Karpas-422 (cell line): ENCODE measurements around the gene ZNF654. TPM values are rescaled to one million over a fixed set of nuclear protein-coding genes. Genes with fewer than 3 reads are reported as not detected.
"Not testable (repeated sequence)": the region's sequence is repeated elsewhere in the genome, so short reads cannot be mapped to it uniquely, and the experiment has no call there.

Experiments
- DNase-seq: peaks from one replicate; pipeline ENCODE4 v3.0.0-alpha.2; 2015
- H2AFZ ChIP-seq: fragments of 200-600 bp; sonication (generic); 2 replicates; pipeline ENCODE4 v1.6.1; 2014; ENCODE audit warnings: antibody characterized with exemption, low read length, mixed read lengths
- H3K27ac ChIP-seq: fragments of 200-600 bp; sonication (generic); 2 replicates; pipeline ENCODE4 v1.5.1; 2014; ENCODE audit warnings: mild to moderate bottlenecking, low read length, moderate library complexity
- H3K27me3 ChIP-seq: fragments of 200-600 bp; sonication (generic); 2 replicates; pipeline ENCODE4 v1.6.1; 2014; ENCODE audit warnings: low read length, mixed read lengths
- H3K36me3 ChIP-seq: fragments of 200-600 bp; sonication (generic); 2 replicates; pipeline ENCODE4 v1.6.1; 2014; ENCODE audit warnings: low read length, mixed read lengths; ENCODE audit not compliant: insufficient read depth
- H3K4me1 ChIP-seq: fragments of 200-600 bp; sonication (generic); 2 replicates; pipeline ENCODE4 v1.6.1; 2014; ENCODE audit warnings: mild to moderate bottlenecking, low read length, mixed read lengths
- H3K4me2 ChIP-seq: fragments of 200-600 bp; sonication (generic); 2 replicates; pipeline ENCODE4 v1.6.1; 2014; ENCODE audit warnings: low read length, low read depth, mild to moderate bottlenecking; ENCODE audit not compliant: poor library complexity, severe bottlenecking
- H3K4me3 ChIP-seq: fragments of 200-600 bp; sonication (generic); 2 replicates; pipeline ENCODE4 v1.5.1; 2014; ENCODE audit warnings: mild to moderate bottlenecking, antibody characterized with exemption, low read length, mixed read lengths
- H3K79me2 ChIP-seq: fragments of 200-600 bp; sonication (generic); 2 replicates; pipeline ENCODE4 v1.6.1; 2014; ENCODE audit warnings: mild to moderate bottlenecking, low read length, mixed read lengths
- H3K9ac ChIP-seq: fragments of 200-600 bp; sonication (generic); 2 replicates; pipeline ENCODE4 v1.6.0; 2014; ENCODE audit warnings: low read length
- H3K9me2 ChIP-seq: fragments of 200-600 bp; sonication (generic), shearing (Covaris generic); replicated peaks from 2 replicates; pipeline ENCODE4 v1.6.0; 2014; ENCODE audit warnings: mild to moderate bottlenecking, low read length, moderate library complexity; ENCODE audit not compliant: insufficient read depth
- H3K9me3 ChIP-seq: fragments of 300-700, 200-600 bp; sonication (generic); 2 replicates; pipeline ENCODE4 v1.6.1; 2014; ENCODE audit warnings: low read length, mixed read lengths
- H4K20me1 ChIP-seq: fragments of 200-600 bp; sonication (generic); 2 replicates; pipeline ENCODE4 v1.6.1; 2014; ENCODE audit warnings: mild to moderate bottlenecking, antibody characterized with exemption, low read length, low read depth; ENCODE audit not compliant: insufficient read depth
- total RNA-seq: library from RNA; depleted of rRNA; stranded (reverse); fragments of >200 nt; shearing (Covaris generic); gene quantifications from 2 replicates; pipeline ENCODE4 v1.2.3, GENCODE V29; 2014; ENCODE audit warnings: low replicate concordance; rRNA removed

ZNF654 gene
- 12.4 and 30.5 TPM in 2 replicates for total RNA-seq

GRCh38 chr3:88058581-88059379 lies at the start of gene ZNF654, which contains the start of gene CGGBP1:
TSS of gene ZNF654 (plus strand) at chr3:88059255. CDS start at chr3:88059320, 65 bp downstream.
TSS of gene CGGBP1 (minus strand) at chr3:88059005. CDS start at chr3:88055976, 3,029 bp downstream.
- Histone ChIP-seq H3K4me1 (peaks cover 34% of the 10 kb centered on the region), H3K27me3 (no peaks in the 10 kb centered on the region), H3K9me2 (no peaks in the 10 kb centered on the region), H3K9ac (peak within 1 kb of the TSS; percentile 93), H3K36me3 (peaks cover 33% of the 10 kb centered on the region), H3K9me3 (no peaks in the 10 kb centered on the region; the same call in 1 of the 2 replicates), H3K79me2 (peaks cover 63% of the 10 kb centered on the region), H3K4me3 (peak within 1 kb of the TSS; percentile 93), H3K27ac (peak within 1 kb of the TSS; percentile 68), H2AFZ (peak within 1 kb of the TSS; percentile 61; the same call in 1 of the 2 replicates), H3K4me2 (peak within 1 kb of the TSS; percentile 87), H4K20me1 (peaks cover 25% of the 10 kb centered on the region; the same call in 1 of the 2 replicates)
- peak; percentile 99 for DNase-seq

- H3K36me3 ChIP-seq = no peaks in the 10 kb centered on the region
- no peak overlapping the region for H3K4me2 ChIP-seq
- no peak for DNase-seq
- H3K9me3 ChIP-seq = no peaks in the 10 kb centered on the region
- H4K20me1 ChIP-seq = no peaks in the 10 kb centered on the region
- H2AFZ ChIP-seq = no peak overlapping the region
- no peaks in the 10 kb centered on the region for H3K79me2 ChIP-seq
- H3K4me1 ChIP-seq = peaks cover 9% of the 10 kb centered on the region
- no peak overlapping the region for H3K9ac ChIP-seq
- H3K27me3 ChIP-seq = no peaks in the 10 kb centered on the region
- no peak overlapping the region for H3K4me3 ChIP-seq
- H3K27ac ChIP-seq = no peak overlapping the region
- H3K9me2 ChIP-seq = no peaks in the 10 kb centered on the region
Measured at GRCh38 chr3:88010810-88011209, 48.2 kb upstream of the ZNF654 start.

DNA sequence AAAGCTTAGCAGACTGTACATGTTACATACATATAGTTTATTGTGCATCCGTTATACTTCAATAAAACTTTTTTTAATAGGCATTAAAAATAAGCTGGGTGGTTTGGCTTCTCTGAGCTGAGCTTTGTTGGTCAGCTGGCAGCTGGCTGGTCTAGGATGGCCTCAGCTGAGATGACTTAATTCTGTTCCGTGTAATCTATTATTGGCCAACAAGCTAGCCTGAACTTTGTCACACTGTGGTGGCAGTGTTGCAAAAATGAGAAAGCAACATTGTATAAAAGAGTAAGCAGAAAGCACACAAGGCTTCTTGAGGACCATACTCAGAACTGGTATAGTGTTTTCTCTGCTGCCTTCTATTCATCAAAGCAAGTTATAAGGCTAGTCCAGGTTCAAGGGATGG lies 45.5 kb upstream of the ZNF654 start:
- Histone ChIP-seq H3K9ac (no peak overlapping the region), H3K27me3 (no peaks in the 10 kb centered on the region), H3K4me3 (no peak overlapping the region), H3K79me2 (no peaks in the 10 kb centered on the region), H3K4me2 (no peak overlapping the region), H4K20me1 (no peaks in the 10 kb centered on the region), H3K36me3 (no peaks in the 10 kb centered on the region), H3K9me2 (no peaks in the 10 kb centered on the region), H3K9me3 (no peaks in the 10 kb centered on the region), H2AFZ (no peak overlapping the region), H3K4me1 (peaks cover 7% of the 10 kb centered on the region), H3K27ac (no peak overlapping the region)
- DNase-seq = no peak

- not testable (repeated sequence) for H3K79me2 ChIP-seq, H3K27me3 ChIP-seq, H2AFZ ChIP-seq, DNase-seq, H3K9ac ChIP-seq, H3K4me3 ChIP-seq, H3K36me3 ChIP-seq, H3K4me2 ChIP-seq, H3K27ac ChIP-seq, H3K9me2 ChIP-seq, H3K9me3 ChIP-seq, H3K4me1 ChIP-seq, H4K20me1 ChIP-seq
Measured at GRCh38 chr3:88015656-88016055, 43.4 kb upstream of the ZNF654 start.

DNA sequence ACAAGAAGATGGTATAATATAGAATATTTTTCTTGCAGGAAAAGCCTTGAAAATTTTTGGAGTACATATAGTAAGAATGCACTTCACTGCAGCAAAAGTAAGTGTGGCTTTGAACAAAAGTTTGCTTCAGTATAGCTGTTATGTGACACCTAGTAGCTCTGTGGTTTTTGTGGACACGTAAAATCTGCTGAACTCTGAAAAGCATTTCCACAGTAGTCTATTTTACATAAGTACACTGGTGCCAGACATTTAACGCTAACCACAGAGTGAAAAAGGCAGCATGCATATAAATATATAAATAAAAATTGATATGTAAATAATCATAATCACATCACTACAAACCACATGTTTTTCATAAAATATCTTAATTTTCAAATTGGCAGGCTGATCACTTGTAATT lies 40.0 kb upstream of the ZNF654 start:
- Histone ChIP-seq H3K79me2 (no peaks in the 10 kb centered on the region), H2AFZ (no peak overlapping the region), H3K9me2 (no peaks in the 10 kb centered on the region), H3K27me3 (no peaks in the 10 kb centered on the region), H3K4me3 (no peak overlapping the region), H3K4me1 (no peaks in the 10 kb centered on the region), H3K9me3 (no peaks in the 10 kb centered on the region), H3K27ac (no peak overlapping the region), H3K36me3 (no peaks in the 10 kb centered on the region), H3K4me2 (no peak overlapping the region), H3K9ac (no peak overlapping the region), H4K20me1 (no peaks in the 10 kb centered on the region)
- no peak for DNase-seq

DNA sequence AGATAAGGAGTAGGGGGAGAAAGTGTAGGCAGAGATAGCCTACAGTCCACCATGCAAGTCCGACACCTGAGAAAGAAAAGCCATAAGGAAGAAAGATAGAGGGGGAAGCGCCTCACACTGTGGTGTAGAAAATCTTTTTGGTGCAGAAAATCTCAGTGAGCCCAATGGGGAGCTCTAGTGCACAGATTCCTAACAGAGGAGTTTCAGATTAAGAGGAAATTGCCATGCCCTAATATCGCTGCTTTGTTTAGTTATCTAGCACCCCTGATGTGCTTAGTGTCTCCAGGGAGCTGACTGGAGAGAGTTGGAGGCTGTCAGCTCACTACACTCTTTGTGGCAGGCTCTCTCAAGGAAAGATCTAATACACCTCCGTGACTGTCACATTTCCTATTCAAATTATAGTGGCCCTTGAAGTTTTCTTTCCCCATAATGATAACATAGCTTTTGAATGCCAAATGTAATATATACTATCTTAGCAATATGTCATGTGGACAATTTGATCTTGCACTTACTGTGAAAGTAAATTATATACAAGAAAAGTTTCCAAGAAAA lies 34.0 kb upstream of the ZNF654 start:
- H3K4me2 ChIP-seq = peak overlapping the region; percentile 6
- H3K4me1 ChIP-seq = peaks cover 8% of the 10 kb centered on the region
- no peak overlapping the region for H3K27ac ChIP-seq
- H2AFZ ChIP-seq = no peak overlapping the region; the same call in 1 of the 2 replicates
- no peak for DNase-seq
- H3K27me3 ChIP-seq = no peaks in the 10 kb centered on the region
- H3K9me2 ChIP-seq = no peaks in the 10 kb centered on the region
- H4K20me1 ChIP-seq = no peaks in the 10 kb centered on the region
- H3K36me3 ChIP-seq = no peaks in the 10 kb centered on the region
- H3K9ac ChIP-seq = no peak overlapping the region
- H3K79me2 ChIP-seq = no peaks in the 10 kb centered on the region
- no peaks in the 10 kb centered on the region for H3K9me3 ChIP-seq
- H3K4me3 ChIP-seq = no peak overlapping the region

DNA sequence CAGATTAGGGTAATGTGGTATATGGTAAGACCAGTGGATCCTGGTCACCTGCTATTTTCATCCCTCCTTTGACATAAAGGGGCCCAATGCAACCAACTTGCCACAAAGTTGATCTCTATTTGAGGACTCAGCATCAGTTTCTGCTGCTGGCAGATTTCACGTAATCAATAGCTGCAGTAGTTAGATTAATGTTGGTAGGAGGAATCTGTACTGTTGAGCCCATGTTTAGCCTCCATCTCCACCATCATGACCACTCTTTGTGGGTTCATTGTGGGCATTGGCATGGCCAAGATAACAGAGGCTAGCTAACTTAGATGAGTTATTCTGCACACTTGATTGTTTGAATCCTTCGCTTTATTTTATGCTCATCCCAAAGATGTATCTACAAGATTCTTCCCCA lies 30.2 kb upstream of the ZNF654 start:
- Histone ChIP-seq H3K9me2 (no peaks in the 10 kb centered on the region), H3K9me3 (no peaks in the 10 kb centered on the region), H3K4me3 (no peak overlapping the region), H4K20me1 (no peaks in the 10 kb centered on the region), H3K4me2 (no peak overlapping the region), H2AFZ (no peak overlapping the region), H3K9ac (no peak overlapping the region), H3K4me1 (peaks cover 21% of the 10 kb centered on the region), H3K27me3 (no peaks in the 10 kb centered on the region), H3K79me2 (no peaks in the 10 kb centered on the region), H3K36me3 (no peaks in the 10 kb centered on the region), H3K27ac (no peak overlapping the region)
- no peak for DNase-seq

DNA sequence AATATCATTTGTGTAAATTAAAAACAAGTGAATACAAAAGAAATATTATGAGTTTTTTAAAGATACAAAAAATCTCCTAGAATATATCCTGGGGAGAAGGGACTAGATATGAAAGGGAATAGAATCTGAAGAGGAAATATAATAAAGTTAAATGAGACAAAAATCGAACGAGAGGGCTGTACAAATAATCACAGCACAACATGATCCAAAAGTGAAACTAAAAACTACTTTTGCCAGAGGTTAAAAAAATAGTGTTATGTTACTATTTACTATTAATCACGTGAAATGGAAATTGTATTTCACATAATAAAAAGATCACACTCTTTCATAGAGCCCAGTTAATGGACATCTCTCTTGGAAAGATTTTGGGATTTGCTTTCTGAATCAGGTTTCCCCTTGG lies 28.8 kb upstream of the ZNF654 start:
- Histone ChIP-seq H4K20me1 (no peaks in the 10 kb centered on the region), H3K9me2 (no peaks in the 10 kb centered on the region), H3K4me3 (no peak overlapping the region), H3K36me3 (no peaks in the 10 kb centered on the region), H2AFZ (peak overlapping the region; percentile 59; the same call in 1 of the 2 replicates), H3K4me1 (peaks cover 15% of the 10 kb centered on the region), H3K27me3 (no peaks in the 10 kb centered on the region), H3K9me3 (no peaks in the 10 kb centered on the region), H3K79me2 (no peaks in the 10 kb centered on the region), H3K9ac (no peak overlapping the region), H3K4me2 (peak overlapping the region; percentile 24), H3K27ac (no peak overlapping the region)
- DNase-seq = no peak
